Ecto neural progenitor cell (in vitro differentiated cells): ENCODE measurements around the gene FOXP1.

ENCODE experiments used
- DNase-seq: peaks from one replicate; pipeline ENCODE4 v3.0.0-alpha.2; 2018; ENCODE audit warnings: low spot score

Gene FOXP1

DNA sequence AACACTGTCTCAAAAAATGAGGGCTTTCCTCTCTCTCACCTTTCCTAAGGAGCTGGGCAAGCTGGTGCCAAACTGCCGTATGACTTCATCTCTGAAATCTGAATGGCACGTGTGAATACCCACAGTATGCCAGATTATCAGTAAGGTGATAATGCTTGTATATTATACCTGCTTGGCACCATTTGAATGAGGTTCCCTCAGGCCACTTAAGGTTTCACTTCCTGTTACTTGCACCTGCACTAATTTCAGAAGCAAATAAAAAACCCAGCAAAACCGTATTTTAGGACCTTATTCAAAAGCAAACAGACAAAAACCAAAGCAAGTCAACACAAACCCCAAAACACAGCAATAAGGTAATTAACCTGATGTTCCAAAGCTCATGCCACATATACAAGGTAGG, 19.7 kb downstream of the FOXP1 start:
- DNase-seq, result no peak

DNA sequence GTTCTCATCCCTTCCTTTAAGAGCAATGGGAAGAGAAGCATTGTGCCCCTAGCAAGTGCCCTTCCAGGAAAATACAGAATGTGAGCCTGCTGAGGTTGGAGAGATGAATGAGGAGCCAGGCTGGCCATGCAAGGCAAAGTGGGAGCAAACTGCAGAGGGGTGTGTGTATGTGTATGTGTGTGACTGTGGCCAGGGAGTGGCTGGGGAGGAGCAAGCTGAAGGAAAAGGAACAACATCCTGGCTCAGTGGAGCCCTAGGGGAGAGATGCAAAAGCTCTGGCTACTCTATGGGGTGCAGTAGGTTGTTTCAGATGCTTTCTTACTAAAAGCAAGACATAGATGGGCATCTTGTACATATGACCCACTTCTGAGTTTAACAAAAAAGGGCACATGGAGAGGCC, 20.6 kb downstream of the FOXP1 start:
- DNase-seq, result no peak

DNA sequence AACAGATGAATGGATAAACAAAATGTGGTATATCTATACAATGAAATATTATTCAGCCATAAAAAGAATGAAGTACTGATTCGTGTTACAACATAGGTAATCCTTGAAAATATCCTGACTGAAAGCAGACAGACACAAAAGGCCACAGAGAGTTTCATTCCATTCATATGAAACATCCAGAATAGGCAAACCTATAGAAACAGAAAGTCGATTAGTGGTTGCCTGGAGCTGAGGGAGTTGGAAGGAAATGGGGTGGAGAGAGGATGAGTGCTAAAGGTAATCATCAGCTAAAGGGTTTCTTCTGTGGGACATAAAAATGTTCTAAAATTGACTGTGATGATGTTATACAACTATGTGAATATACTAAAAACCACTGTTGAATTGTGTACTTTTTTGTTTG, 22.9 kb downstream of the FOXP1 start:
- DNase-seq, result no peak

- no peak for DNase-seq
Observed at GRCh38 chr3:71559578-71560162, 23.9 kb downstream of the FOXP1 start.

DNA sequence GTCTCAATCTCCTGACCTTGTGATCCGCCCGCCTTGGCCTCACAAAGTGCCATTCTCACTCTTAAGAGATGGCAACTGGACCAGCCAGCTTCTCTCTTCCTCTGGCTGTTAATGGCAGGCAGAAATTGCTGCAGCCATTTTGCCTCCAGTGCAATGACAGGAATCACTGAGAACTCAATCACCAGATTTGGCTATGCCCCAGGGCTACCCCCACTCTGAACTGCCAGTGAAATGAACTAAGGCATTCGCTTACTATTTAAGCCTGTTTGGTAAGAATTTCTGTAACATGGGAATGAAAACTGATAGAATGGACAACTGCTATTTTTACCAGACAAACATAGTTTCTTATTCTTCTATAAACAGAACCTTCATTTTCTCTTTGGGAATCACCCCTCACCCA, 24.5 kb downstream of the FOXP1 start:
- DNase-seq, result no peak

GRCh38 chr3:71554649-71555048, 28.9 kb downstream of the FOXP1 start:
- no peak for DNase-seq

DNA sequence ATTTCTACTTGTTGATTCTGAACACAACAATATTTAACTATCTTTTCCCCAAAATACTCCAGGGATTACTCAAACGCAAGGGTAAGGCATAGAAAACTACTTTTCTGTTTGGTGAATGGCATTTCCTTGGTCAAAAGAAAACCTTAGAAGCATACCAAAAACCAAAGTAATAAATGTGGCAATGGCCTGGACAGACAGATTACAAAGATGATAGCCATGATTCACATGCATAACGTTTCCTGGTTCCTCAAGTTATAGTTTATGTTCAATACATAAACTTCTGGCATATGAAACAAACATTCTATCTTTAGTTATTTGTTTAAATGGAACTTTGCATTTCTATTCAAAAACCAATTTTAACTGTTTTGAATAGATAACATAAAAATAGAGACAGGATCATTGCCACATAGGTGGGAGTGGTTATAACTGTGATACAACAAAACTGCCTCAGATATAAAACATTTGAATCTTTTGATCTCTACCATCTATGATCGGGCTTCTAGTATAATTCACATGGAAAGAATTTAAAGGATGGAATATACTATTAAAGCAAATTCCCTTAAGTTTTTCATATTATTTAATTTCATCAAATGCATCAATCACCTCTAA, 32.1 kb downstream of the FOXP1 start:
- no peak for DNase-seq

- DNase-seq, result no peak
Observed at GRCh38 chr3:71549951-71550350, 33.6 kb downstream of the FOXP1 start.

DNA sequence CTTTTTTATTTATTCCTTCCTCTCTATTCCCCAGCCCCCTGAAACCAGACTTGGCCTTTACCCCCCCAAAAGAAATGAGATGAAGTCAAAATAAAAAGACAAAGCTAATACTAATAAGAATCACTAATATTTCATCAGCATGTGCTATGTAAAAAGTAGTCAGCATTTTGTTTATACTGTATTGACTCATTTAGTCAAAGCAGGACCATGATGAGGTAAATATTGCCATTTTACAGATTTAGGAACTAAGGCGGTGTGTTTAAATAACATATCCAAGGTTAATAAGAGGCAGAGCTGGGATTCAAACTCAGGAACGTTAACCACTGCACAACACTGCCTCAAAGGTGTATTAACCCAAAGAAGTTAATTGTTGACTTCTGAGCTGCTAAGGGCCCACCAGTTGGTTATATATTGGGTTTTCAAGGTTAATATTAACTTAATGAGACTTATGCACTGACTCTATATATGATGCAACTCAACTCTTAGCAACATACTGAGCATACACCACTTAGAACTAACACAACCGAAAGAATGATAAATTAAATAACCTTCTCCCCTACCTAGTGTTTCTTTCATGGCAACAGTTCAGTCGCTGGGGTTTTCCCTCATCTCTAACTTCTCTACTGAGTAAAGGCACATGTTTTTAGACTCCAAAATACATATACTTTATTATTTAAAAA, 34.7 kb downstream of the FOXP1 start:
- no peak for DNase-seq

DNA sequence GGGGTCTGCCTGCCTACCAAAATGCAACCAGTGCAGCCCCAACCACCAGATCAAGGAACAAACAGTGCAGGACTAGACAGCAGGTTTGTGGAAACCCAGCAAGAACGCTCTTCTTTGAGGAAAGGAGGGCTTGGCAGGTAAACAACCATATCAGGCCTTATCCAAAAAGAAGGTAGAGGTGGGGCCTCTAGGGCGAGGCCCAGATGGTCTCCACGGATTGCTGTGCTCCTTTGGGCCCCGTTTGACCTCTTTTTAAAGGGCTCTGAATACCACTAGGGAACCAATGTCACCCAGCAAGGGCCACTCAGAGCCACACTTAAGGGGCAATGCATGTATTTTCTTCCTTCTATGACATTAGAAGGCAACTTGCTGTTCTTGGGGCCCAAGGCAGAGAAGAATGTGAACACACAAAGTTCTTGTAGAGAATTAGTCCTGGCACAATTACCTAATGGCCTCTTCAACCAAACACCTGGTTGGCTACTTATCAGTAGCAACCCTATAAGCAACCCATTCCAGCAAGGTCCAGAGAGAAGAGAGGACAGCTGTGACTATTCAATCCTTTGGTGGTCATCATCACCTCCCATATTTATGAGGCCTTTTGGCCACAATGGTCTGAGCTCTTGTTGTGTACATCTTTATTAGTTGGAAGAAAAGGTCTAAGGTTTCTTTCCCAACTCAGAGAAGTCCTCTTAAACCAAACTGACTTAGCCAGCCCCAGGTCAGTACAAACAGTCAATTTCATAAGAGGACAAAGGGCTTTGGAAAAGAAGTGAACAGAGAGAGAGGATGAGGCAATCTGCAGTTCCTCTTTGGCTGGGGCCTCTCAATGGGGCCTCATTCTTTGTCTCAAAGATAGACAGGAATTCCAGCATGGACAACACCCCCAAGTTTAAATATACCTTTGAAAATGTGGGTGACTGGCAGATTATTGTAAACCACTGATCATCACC, 36.0 kb downstream of the FOXP1 start:
- no peak for DNase-seq

GRCh38 chr3:71546821-71547220, 36.7 kb downstream of the FOXP1 start:
- DNase-seq, result no peak

- DNase-seq, result no peak
Observed at GRCh38 chr3:71545330-71545729, 38.2 kb downstream of the FOXP1 start.

DNA sequence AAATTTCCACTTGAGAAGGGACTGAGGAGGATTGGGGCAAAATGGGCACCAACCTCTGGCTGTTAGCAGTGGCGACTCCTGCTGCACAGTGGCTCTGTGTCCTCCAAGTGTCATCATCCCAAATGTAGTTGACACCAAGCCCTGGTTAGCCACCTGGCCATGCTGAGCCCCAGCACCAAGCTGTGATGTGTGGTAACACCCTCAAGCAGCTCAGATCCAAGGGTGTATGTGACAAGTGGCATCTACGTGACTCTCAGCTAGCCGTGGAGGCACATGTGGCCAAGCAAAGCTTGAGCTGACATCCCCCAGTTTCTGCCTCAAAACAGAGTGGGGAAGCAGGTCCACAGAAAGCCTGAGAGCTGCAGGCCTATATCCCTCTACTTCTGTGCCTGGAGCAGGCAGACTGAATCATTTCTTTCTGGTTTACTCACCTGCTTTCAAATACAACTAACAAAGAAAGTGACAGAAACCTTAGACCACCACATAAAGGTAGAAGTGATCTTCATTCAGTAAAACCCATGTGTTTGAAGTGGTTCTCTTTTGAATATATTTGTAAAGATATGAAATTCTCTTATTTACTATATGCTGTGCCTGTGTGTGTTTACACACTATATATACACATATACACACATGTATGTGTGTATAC, 40.0 kb downstream of the FOXP1 start:
- DNase-seq, result no peak

DNA sequence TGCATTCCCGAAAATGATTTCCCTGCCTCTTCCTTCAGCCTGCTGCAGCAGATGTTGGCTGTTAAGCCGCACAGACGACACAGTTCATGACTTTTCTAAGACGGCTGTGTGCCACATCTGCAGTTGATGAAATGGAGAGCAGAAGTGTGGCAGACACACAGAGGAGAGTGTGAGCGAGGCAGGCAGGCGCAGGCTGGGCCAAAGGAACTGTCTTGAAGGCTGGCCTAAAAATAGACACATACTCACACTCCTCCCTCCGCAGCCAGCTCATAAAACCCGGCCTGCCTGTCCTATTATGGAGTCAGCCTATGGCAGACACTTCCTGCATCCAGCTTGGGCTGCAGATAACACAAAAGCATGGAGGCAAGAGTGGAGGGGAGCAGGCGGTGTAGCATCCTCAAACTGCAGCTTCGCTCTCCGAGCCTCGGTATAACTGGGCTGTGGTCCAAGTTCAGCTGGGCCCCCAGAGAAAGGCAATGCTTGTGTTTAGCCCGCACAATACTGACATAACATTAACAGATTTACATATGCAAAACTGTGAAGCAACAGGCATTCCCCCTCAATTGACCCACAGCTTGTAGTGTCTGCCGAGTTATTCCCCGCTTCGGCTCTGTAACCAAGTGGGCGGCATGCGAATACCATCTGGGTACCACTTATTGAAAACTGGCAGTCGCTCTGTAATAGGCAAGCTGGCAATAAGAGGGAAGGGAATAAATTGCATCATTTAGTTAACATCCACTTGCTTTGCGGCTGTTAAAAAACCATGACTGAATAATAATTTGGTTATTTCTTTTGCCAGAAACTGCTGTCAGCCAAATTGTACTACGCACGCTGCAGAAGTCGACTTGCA, 40.8 kb downstream of the FOXP1 start:
- DNase-seq, result peak; percentile 45

GRCh38 chr3:71541313-71541712, 42.2 kb downstream of the FOXP1 start:
- DNase-seq, result no peak

DNA sequence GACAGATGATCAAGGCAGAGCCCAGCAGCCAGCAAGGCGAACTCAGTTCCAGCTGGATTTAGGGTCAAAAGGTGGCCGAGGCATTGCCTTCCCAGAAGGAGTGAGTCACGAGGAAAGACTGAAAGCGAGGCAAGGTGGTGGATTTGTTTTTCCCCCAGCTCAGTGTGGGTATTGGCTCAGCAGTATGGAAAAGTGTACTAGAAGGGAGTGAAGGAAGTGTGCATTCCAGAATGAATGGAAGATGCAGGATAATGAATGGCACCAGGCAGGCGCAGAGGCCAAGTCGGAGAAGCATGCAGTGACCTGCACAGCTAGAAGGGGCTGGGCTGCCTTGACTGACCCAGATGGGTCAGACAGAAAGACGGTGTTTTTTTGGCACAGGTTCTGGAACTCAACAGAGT, 46.3 kb downstream of the FOXP1 start:
- DNase-seq, result no peak

DNA sequence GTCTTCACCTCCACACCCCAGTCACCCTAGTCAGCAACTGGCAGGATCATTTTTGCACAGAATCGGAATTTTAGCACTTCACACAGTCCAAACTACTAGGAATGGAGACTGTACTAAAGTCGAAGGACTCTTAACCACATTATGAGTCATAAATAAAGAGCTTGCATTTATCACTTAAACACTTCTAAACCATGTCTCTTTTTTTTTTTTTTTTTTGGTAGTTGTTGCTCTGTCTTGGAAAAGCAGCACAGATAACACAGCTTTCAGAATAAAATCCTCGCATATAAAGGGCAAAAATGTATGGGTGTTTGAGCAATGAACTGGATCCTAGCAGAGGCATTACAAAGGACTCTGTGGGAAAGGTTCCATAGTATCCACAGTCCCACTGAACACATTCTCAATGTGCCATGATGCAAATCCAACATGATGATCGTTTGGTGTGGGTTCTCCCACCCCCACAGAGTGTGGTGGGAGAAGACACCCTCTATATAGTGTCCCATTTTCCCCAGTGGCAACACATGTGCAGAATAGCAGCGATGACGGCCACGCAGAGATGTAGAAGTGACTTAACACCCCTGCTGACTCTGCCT, 47.1 kb downstream of the FOXP1 start:
- no peak for DNase-seq

DNA sequence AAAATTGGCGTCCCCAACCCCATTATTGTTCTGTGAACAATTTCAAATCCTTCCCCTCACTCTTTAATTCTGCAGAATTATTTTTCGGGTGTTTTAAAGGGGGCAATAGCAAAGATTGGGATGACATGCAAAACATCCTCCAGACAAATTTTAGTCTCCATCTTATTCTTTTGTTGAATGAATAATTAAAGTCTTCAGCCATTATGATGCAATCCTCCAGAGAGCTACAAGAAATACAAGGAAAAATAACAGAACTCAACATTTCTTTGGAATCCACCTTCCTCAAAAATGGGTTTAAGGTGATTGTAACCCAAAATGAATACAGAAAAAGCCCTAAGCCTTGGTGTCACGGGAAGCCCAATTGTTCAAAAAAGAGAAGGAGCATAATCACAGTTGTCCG, 49.9 kb downstream of the FOXP1 start:
- DNase-seq, result no peak

DNA sequence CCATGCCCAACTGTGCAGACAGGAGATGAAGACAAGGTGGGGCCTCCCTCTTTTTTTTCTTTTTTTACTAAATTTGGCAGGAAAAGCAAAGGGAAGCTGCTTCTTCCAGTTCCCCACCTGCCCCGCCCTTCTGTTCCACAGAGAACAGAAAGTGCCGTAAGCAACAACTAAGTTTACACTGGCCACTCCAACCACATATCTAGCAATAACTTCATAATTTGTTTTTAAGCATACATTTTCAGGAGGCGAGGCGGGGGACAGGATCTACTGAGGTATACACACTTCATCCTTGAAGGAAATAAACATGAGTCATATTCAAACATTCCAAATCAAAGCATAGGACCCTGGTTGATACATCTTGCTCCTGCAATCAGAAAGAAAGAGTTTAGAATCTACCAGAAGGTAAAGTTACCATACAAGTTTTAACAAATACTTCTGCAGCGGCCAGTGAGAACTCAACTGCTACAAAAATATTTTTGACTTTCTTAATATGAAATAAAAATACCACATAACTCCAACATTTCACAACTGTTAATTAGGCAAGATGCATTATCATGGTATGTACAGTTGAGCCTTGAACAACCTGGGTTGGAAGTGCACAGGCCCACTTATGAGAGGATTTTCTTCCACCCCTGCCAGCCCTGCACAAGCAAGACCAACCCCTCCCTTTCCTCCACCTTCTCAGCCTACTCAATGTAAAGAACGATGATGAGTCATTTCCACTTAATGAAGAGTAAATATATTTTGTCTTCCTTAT, 50.7 kb downstream of the FOXP1 start:
- DNase-seq, result no peak

- DNase-seq, result no peak
Observed at GRCh38 chr3:71530903-71531530, 52.5 kb downstream of the FOXP1 start.
